HepG2 (cell line): ENCODE results near the gene NECTIN2. TPM values are rescaled to one million over a fixed set of nuclear protein-coding genes. Genes with fewer than 3 reads are reported as not detected.
A peak's percentile ranks its signal among the peaks of the same experiment; 100 is the strongest.
"Not testable (repeated sequence)": the region's sequence is repeated elsewhere in the genome, so short reads cannot be mapped to it uniquely, and the experiment has no call there.

Experiments
- ATAC-seq: fragments of 200-7000 bp; cut with Tn5 transposase; 3 replicates; pipeline ENCODE4 v1.9.1; 2020; ENCODE audit warnings: mild to moderate bottlenecking, moderate library complexity
- BruUV-seq: library from RNA; stranded (reverse); fragments of 400-500 nt; replicated peaks from 2 replicates; lab custom pipeline; 2021; lab: Mats Ljungman, UMichigan
- CTCF ChIA-PET: fragments of 300-600 bp; formaldehyde crosslinking; extraction: SDS; loops from one replicate; lab custom pipeline; 2021; ENCODE audit warnings: low total read pairs, inconsistent platforms, low intra/inter-chr PET ratio; lab: Yijun Ruan, JAX
- POLR2A ChIA-PET: fragments of 350-600 bp; sonication (Branson Sonifier 250); formaldehyde crosslinking; loops from one replicate; lab custom pipeline; 2020; ENCODE audit warnings: antibody characterized with exemption, inconsistent platforms; lab: Yijun Ruan, JAX
- DNase-seq: peaks from one replicate; pipeline ENCODE4 v3.0.0-alpha.2; 2015; ENCODE audit warnings: low spot score
- FAIRE-seq: peaks from 3 replicates; lab custom pipeline; 2011; peaks lifted over from hg19 to GRCh38; lab: Jason Lieb, UNC
- H2AFZ ChIP-seq: one replicate; pipeline ENCODE4 v1.6.1; 2011; ENCODE audit warnings: low read length, inconsistent platforms
- H3K27ac ChIP-seq: fragments of 300-600 bp; 3 replicates; pipeline ENCODE4 v1.8.0; 2011; ENCODE audit warnings: mixed run types, mild to moderate bottlenecking, mixed read lengths, low read length, inconsistent platforms; ENCODE audit not compliant: insufficient read depth; ENCODE audit errors: extremely low read length
- H3K27me3 ChIP-seq, 2 experiments: fragments of 200-600 bp in 1 of 2; 2 replicates in 1 of 2; 3 replicates in 1 of 2; pipeline versions ENCODE4 v1.6.0 to v1.8.0; 2011; ENCODE audit warnings: low read length in 2 of 2, mild to moderate bottlenecking in 2 of 2, moderate library complexity in 2 of 2, inconsistent platforms in 1 of 2; ENCODE audit not compliant: insufficient read depth in 2 of 2, control insufficient read depth in 1 of 2
- H3K36me3 ChIP-seq, 2 experiments: fragments of 200-600 bp in 1 of 2; replicated peaks in 1 of 2; 2 replicates in 1 of 2; 3 replicates in 1 of 2; pipeline versions ENCODE4 v1.5.1 to v1.8.0; 2011; ENCODE audit warnings: low read length in 2 of 2, inconsistent platforms in 1 of 2; ENCODE audit not compliant: insufficient read depth in 2 of 2, control insufficient read depth in 1 of 2
- H3K4me1 ChIP-seq: 2 replicates; pipeline ENCODE4 v1.5.1; 2012; ENCODE audit warnings: low read length, inconsistent platforms; ENCODE audit not compliant: insufficient read depth
- H3K4me2 ChIP-seq: 2 replicates; pipeline ENCODE4 v1.6.0; 2011; ENCODE audit warnings: low read depth, low read length, inconsistent platforms
- H3K4me3 ChIP-seq, 3 experiments: fragments of 200-600 bp in 1 of 3; sonication (generic), shearing (Covaris generic) in 1 of 3; replicated peaks in 1 of 3; 2 replicates each; pipeline ENCODE4 v1.5.1; 2011 to 2016; ENCODE audit warnings: low read length in 3 of 3, inconsistent platforms in 2 of 3, low read depth in 2 of 3, mild to moderate bottlenecking in 2 of 3, control low read depth in 1 of 3, mixed read lengths in 1 of 3; ENCODE audit not compliant: insufficient read depth in 1 of 3
- H3K79me2 ChIP-seq: one replicate; pipeline ENCODE4 v1.6.1; 2011; ENCODE audit warnings: low read length, inconsistent platforms; ENCODE audit not compliant: insufficient read depth
- H3K9ac ChIP-seq: 2 replicates; pipeline ENCODE4 v1.6.0; 2011; ENCODE audit warnings: mild to moderate bottlenecking, low read depth, low read length, inconsistent platforms; ENCODE audit not compliant: insufficient read depth
- H3K9me3 ChIP-seq: 2 replicates; pipeline ENCODE4 v1.5.1; 2012; ENCODE audit warnings: mild to moderate bottlenecking, low read length
- H4K20me1 ChIP-seq: 2 replicates; pipeline ENCODE4 v1.6.0; 2011; ENCODE audit warnings: inconsistent platforms, mild to moderate bottlenecking, low read length, moderate library complexity; ENCODE audit not compliant: insufficient read depth
- FOXM1 ChIP-seq: sonication (generic); formaldehyde crosslinking; IDR thresholded peaks from 2 replicates; pipeline ENCODE4 v1.5.0; 2020; ENCODE audit warnings: missing genetic modification reagents
- MXD1 ChIP-seq: sonication (generic); formaldehyde crosslinking; IDR thresholded peaks from 2 replicates; pipeline ENCODE4 v1.4.0; 2020; ENCODE audit warnings: mild to moderate bottlenecking, missing genetic modification reagents
- ZNF747 ChIP-seq: sonication (generic); formaldehyde crosslinking; IDR thresholded peaks from 2 replicates; pipeline ENCODE4 v1.8.1; 2023; ENCODE audit warnings: missing genetic modification reagents, mild to moderate bottlenecking, borderline replicate concordance
- whole genome bisulfite sequencing: methylation state at CpG from one replicate; pipeline ENCODE4 v1.1.6; 2017; ENCODE audit warnings: low lambda C conversion rate; 5-methylcytosine and 5-hydroxymethylcytosine counted together
- in situ Hi-C: cut with HindIII; loops from 2 replicates; pipeline ENCODE4 v1.10.0; 2017; ENCODE audit warnings: low pct_unique_long_range_greater_than_20kb; ENCODE audit not compliant: extremely low pct_ligation_motif_present
- intact Hi-C: fragments of 100-400 bp; cut with micrococcal nuclease; formaldehyde crosslinking; loops from one replicate; pipeline ENCODE4 v1.10.0; 2022; ENCODE audit not compliant: unreplicated experiment
- polyA plus RNA-seq, 8 experiments: library from polyadenylated mRNA; depleted of rRNA in 3 of 8; stranded (reverse) in 7 of 8; unstranded in 1 of 8; fragments of >200 nt; fragmentation: Illumina TruSeq in 4 of 8; extraction: Trizol in 4 of 8; gene quantifications; 2 replicates each; pipeline versions ENCODE4 v1.2.1 to v1.2.3, GENCODE V29; 2011 to 2016; ENCODE audit warnings: low read depth in 4 of 8, missing spikeins in 1 of 8, mixed read lengths in 1 of 8; ENCODE audit not compliant: insufficient read depth in 1 of 8
- total RNA-seq, 5 experiments: library from RNA; depleted of rRNA; stranded (reverse); fragments of >200 nt; fragmentation: Illumina TruSeq; extraction: Trizol; gene quantifications; 2 replicates each; pipeline ENCODE4 v1.2.3, GENCODE V29; 2016; ENCODE audit warnings: low read depth in 1 of 5

The NECTIN2 gene
- total and polyA plus RNA-seq, 2 of the 13 experiments (the other 11 are each of a cell fraction or from before 2014, with no cell fraction given) = 75.4 to 114 TPM

GRCh38 chr19:44887648-44888047 is 41.6 kb downstream of the NECTIN2 start:
- no peak for FAIRE-seq

GRCh38 chr19:44888335-44888734 is 42.2 kb downstream of the NECTIN2 start:
- CTCF ChIA-PET, H3K4me3 ChIP-seq, DNase-seq, in situ Hi-C loops, ATAC-seq, H3K27ac ChIP-seq, H2AFZ ChIP-seq, H4K20me1 ChIP-seq, H3K27me3 ChIP-seq, BruUV-seq, H3K9me3 ChIP-seq, intact Hi-C loops, H3K4me2 ChIP-seq, POLR2A ChIA-PET, H3K9ac ChIP-seq, FAIRE-seq: not testable (repeated sequence)
- Histone ChIP-seq H3K36me3 (peaks cover 10 to 28% of the 10 kb centered on the region in 2 experiments), H3K4me1 (peaks cover 37% of the 10 kb centered on the region), H3K79me2 (peaks cover 20% of the 10 kb centered on the region)
- 95% methylated on average over 3 of the region's 5 CpGs for WGBS

More at GRCh38 chr19:44887648-44888047, 41.6 kb downstream of the NECTIN2 start:
- in situ Hi-C loops (no loop called here), intact Hi-C loops (no loop called here)
- no peak for ATAC-seq
- POLR2A ChIA-PET = no interaction called here
- H3K4me2 ChIP-seq = no peak overlapping the region
- H3K27me3 ChIP-seq = no peaks in the 10 kb centered on the region; a peak in 1 of 5 replicates
- no TSS peak for BruUV-seq
- WGBS = 92% methylated on average over 4 of the region's 4 CpGs
- no peak overlapping the region for H3K4me3 ChIP-seq
- CTCF ChIA-PET = no interaction called here
- no peak overlapping the region for H3K9ac ChIP-seq
- no peak for TF ChIP-seq ZNF747 (CRISPR knock-in tag)
- TF ChIP-seq MXD1 (CRISPR knock-in tag) = no peak
- no peak for TF ChIP-seq FOXM1 (CRISPR knock-in tag)
- TF ChIP-seq, all 625 proteins: peak for 0
- Histone ChIP-seq H4K20me1 (no peaks in the 10 kb centered on the region), H3K9me3 (no peaks in the 10 kb centered on the region), H3K36me3 (peaks cover 6 to 21% of the 10 kb centered on the region in 2 experiments; a peak in 3 of 5 replicates), H3K79me2 (peaks cover 13% of the 10 kb centered on the region), H3K4me1 (peaks cover 31% of the 10 kb centered on the region), H2AFZ (no peak overlapping the region), H3K27ac (peak overlapping the region; percentile 24)
- no peak for DNase-seq
